Measurements from ENCODE around the gene FCRL1.

FCRL1 gene

DNA sequence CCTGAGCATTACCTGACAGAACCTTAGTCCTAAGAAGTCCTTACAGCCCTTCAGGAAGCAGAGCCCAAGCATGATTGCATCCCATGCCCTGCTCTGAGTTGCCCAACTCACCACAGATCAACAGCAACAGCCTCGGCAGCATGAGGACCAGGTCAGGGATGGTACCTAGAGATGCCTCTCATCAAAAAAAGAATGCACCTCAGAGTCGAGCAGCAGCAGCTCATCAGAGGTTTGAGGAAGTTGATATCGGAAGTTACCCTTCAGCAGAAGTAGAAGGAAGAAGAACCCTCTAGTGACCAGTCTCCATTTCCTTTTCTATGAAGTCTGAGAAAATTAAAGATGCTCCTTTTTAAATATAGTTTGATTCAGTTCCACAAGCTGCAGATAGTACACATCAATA, at the start of gene FCRL1:
FCRL1 (minus strand) TSS at position 225 of the 400 bp plus-strand sequence; CDS start at position 142, 83 bp downstream.
- H3K36me3 ChIP-seq (ENCODE audit: control insufficient read depth, insufficient read depth, low read length, severe bottlenecking) = no peaks in the 10 kb centered on the region
- no peak for DNase-seq (ENCODE audit: low read depth)

GRCh38 chr1:157868654-157869053, 48.7 kb upstream of the FCRL1 start:
- Histone ChIP-seq H3K27me3 (replicated peaks; ENCODE audit: control insufficient read depth, insufficient read depth, low read length) (peaks cover 30% of the 10 kb centered on the region), H3K4me1 (ENCODE audit: control insufficient read depth, insufficient read depth, low read length) (no peaks in the 10 kb centered on the region)

More for the DNA sequence above, at the start of gene FCRL1:
- no peaks in the 10 kb centered on the region for H3K4me1 ChIP-seq (ENCODE audit: control insufficient read depth, insufficient read depth, low read length)
- H3K4me3 ChIP-seq (ENCODE audit: low read length) = no peak within 1 kb of the TSS
- no peak within 1 kb of the TSS for H3K9ac ChIP-seq (ENCODE audit: low read length)
- H3K9me3 ChIP-seq (ENCODE audit: control insufficient read depth, low read length) = no peaks in the 10 kb centered on the region
- no peaks in the 10 kb centered on the region for H3K27me3 ChIP-seq (replicated peaks; ENCODE audit: control insufficient read depth, insufficient read depth, low read length)

DNA sequence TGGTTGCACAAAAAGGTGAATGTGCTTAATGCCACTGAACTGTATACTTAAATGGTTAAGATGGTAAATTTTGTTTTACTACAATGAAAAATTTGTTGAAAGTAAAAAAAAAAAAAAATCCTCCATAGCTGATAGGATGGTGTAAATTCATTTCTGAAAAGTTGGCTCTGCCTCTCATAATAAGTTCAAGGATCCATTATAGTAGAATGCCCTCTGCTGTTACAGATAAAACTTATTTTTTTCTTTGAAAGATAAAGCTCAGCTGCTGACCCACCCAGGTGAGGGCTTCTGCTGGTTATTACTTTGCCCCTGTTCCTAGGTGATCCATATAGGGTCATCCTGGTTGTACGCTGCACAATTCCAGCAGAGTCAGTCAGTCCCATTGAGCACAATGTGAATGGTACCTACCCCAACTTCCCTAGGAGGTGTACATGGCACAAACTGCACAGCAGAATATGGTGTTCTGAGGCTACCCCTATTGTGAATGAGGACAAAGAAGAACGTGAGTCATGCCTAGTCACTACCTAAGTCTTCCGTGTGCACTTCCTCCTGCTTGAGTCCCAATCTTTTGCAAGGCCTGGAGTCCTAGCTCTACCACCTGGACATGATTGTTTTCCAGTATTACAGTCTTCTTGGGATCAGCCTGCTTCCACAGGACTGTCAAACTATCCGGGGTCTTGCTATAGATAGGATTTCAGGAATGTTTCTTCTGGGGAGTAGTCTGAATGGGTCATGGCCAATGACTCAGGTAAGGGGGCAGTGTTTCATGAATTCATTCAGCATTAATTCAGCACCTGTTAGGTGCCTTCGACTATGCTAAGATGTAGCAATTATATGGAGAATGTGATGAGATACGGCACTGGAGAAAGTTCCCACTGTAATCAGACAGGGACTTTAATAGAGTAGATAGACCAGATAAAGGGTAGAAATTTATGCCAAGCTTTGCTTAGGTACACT, 42.5 kb upstream of the FCRL1 start:
- no peaks in the 10 kb centered on the region for H3K36me3 ChIP-seq (ENCODE audit: control insufficient read depth, insufficient read depth, low read length, severe bottlenecking)
- H3K9ac ChIP-seq (ENCODE audit: low read length) = no peak overlapping the region
- DNase-seq (ENCODE audit: low read depth) = no peak
- H3K27me3 ChIP-seq (replicated peaks; ENCODE audit: control insufficient read depth, insufficient read depth, low read length) = peaks cover 15% of the 10 kb centered on the region
- no peaks in the 10 kb centered on the region for H3K4me1 ChIP-seq (ENCODE audit: control insufficient read depth, insufficient read depth, low read length)
- no peaks in the 10 kb centered on the region for H3K9me3 ChIP-seq (ENCODE audit: control insufficient read depth, low read length)
- no peak overlapping the region for H3K4me3 ChIP-seq (ENCODE audit: low read length)

More at GRCh38 chr1:157868654-157869053, 48.7 kb upstream of the FCRL1 start:
- no peak for DNase-seq (ENCODE audit: low read depth)
- H3K9ac ChIP-seq (ENCODE audit: low read length) = no peak overlapping the region
- no peak overlapping the region for H3K4me3 ChIP-seq (ENCODE audit: low read length)
- no peaks in the 10 kb centered on the region for H3K9me3 ChIP-seq (ENCODE audit: control insufficient read depth, low read length)
- H3K36me3 ChIP-seq (ENCODE audit: control insufficient read depth, insufficient read depth, low read length, severe bottlenecking) = no peaks in the 10 kb centered on the region

DNA sequence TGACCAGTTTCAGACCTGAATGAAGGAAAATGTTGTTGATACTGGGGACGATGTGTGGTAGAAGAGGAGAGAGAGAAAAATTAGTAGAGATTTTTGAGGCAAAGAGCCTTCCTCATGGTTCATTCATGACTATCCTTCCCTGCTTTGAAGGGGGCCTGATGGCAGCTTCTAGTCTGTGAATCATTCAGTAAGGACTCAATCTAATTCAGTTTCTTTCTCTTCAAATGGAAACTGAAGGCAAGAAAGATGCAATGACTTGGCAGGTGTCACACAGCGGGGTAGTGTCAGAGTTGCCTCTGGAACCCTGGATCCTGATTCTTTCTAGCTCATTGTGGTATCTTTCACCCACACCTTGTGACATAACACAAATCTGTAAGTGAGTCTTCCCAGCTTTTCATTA, 36.6 kb upstream of the FCRL1 start:
- no peak for DNase-seq (ENCODE audit: low read depth)
- Histone ChIP-seq H3K27me3 (replicated peaks; ENCODE audit: control insufficient read depth, insufficient read depth, low read length) (peaks cover 4% of the 10 kb centered on the region), H3K9ac (ENCODE audit: low read length) (no peak overlapping the region), H3K9me3 (ENCODE audit: control insufficient read depth, low read length) (no peaks in the 10 kb centered on the region), H3K4me3 (ENCODE audit: low read length) (no peak overlapping the region), H3K4me1 (ENCODE audit: control insufficient read depth, insufficient read depth, low read length) (no peaks in the 10 kb centered on the region), H3K36me3 (ENCODE audit: control insufficient read depth, insufficient read depth, low read length, severe bottlenecking) (no peaks in the 10 kb centered on the region)

- no peak overlapping the region for H3K4me3 ChIP-seq (ENCODE audit: low read length)
- DNase-seq (ENCODE audit: low read depth) = no peak
- H3K9me3 ChIP-seq (ENCODE audit: control insufficient read depth, low read length) = no peaks in the 10 kb centered on the region
- H3K36me3 ChIP-seq (ENCODE audit: control insufficient read depth, insufficient read depth, low read length, severe bottlenecking) = no peaks in the 10 kb centered on the region
- peaks cover 4% of the 10 kb centered on the region for H3K27me3 ChIP-seq (replicated peaks; ENCODE audit: control insufficient read depth, insufficient read depth, low read length)
- no peaks in the 10 kb centered on the region for H3K4me1 ChIP-seq (ENCODE audit: control insufficient read depth, insufficient read depth, low read length)
- no peak overlapping the region for H3K9ac ChIP-seq (ENCODE audit: low read length)
Measured at GRCh38 chr1:157852476-157852875, 32.6 kb upstream of the FCRL1 start.

DNA sequence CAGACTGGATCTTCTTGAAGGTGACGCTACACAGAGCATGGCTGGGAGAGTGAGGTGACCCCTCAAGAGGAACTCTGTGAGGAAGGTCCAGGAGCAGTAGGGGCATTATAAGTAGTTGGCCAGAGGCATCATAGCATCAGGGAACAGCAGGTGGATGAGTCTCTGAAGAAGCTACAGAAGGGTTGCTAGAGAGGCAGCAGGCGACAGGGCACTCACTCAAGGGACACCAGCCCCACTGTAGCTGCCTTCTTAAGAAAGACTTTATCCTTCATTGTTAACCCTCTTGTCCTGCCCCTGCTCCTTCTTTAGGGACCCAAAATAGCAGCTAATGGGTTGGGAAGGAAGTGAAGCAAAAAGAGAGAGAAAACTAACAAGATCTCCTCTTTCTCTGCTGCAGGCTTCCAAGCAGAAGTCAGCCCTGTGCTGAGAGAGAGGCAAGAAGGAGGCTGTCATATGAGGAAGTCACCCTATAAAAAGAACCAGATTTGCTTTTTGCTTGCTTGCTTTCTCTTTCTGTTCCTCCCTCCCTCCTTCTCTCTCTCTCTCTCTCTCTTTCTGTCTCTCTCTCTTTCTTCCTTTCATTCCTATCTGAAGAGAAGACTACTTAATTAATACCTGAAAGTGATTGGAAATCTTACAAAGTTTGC, 29.4 kb upstream of the FCRL1 start:
- no peak overlapping the region for H3K9ac ChIP-seq (ENCODE audit: low read length)
- no peak overlapping the region for H3K4me3 ChIP-seq (ENCODE audit: low read length)
- DNase-seq (ENCODE audit: low read depth) = no peak
- H3K36me3 ChIP-seq (ENCODE audit: control insufficient read depth, insufficient read depth, low read length, severe bottlenecking) = no peaks in the 10 kb centered on the region
- no peaks in the 10 kb centered on the region for H3K9me3 ChIP-seq (ENCODE audit: control insufficient read depth, low read length)
- no peaks in the 10 kb centered on the region for H3K27me3 ChIP-seq (replicated peaks; ENCODE audit: control insufficient read depth, insufficient read depth, low read length)
- H3K4me1 ChIP-seq (ENCODE audit: control insufficient read depth, insufficient read depth, low read length) = no peaks in the 10 kb centered on the region

DNA sequence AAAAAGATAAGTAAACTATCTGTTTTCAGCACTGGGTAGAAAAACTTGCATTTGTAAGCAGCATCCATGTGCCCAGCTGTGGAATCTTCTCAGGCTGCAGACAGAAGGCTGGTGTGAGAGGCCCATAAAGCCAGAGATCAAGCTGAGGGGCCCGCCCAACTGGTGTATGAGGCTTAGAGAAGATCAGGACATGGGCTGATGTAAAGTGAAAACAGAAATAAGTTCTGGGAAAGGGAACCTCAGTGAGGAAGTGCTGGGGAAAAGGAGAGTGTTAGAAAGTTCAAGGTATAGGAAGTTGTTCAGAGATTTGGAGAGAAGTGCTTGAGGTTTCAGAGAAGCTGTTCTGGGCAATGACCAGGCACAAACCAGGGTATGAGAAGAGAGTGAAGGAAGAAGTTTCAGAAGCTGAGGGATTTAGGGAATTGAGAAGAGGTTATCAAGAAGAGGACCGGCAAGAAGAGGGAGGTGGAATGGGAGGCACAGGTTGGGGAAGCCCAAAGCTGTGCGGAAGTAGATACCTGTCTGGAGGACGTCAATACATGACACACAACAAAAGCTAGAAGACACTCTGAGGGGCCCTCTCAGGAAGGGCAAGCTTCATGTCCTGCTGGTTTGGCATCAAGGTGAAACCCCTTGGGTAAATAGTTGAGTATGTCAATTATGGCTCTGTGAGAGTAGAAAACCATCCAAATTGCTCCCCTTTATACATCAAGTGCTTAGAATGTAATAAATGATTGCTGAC, 24.3 kb upstream of the FCRL1 start:
- Histone ChIP-seq H3K36me3 (ENCODE audit: control insufficient read depth, insufficient read depth, low read length, severe bottlenecking) (no peaks in the 10 kb centered on the region), H3K9me3 (ENCODE audit: control insufficient read depth, low read length) (no peaks in the 10 kb centered on the region), H3K4me3 (ENCODE audit: low read length) (no peak overlapping the region), H3K9ac (ENCODE audit: low read length) (no peak overlapping the region), H3K27me3 (replicated peaks; ENCODE audit: control insufficient read depth, insufficient read depth, low read length) (no peaks in the 10 kb centered on the region), H3K4me1 (ENCODE audit: control insufficient read depth, insufficient read depth, low read length) (no peaks in the 10 kb centered on the region)
- DNase-seq (ENCODE audit: low read depth) = no peak

DNA sequence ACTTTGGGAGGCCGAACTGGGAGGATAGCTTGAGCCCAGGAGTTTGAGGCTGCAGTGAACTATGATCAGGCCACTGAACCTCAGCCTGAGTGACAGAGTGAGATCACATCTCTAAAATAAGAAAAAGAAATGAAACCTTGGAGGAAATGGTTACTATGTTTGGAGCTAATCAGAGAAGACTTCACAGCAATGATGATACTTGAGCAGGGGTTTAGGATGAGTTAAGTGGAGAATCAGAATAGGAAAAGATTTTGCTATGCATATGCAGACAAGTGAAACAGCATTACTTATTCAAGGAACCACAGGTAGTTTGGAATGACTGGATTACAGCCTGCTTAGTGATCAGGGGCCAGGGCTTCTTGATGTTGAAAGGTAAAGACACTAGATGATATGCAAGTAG, 23.0 kb upstream of the FCRL1 start:
- Histone ChIP-seq H3K4me1 (ENCODE audit: control insufficient read depth, insufficient read depth, low read length) (no peaks in the 10 kb centered on the region), H3K4me3 (ENCODE audit: low read length) (no peak overlapping the region), H3K9ac (ENCODE audit: low read length) (no peak overlapping the region), H3K9me3 (ENCODE audit: control insufficient read depth, low read length) (no peaks in the 10 kb centered on the region), H3K36me3 (ENCODE audit: control insufficient read depth, insufficient read depth, low read length, severe bottlenecking) (no peaks in the 10 kb centered on the region), H3K27me3 (replicated peaks; ENCODE audit: control insufficient read depth, insufficient read depth, low read length) (no peaks in the 10 kb centered on the region)
- no peak for DNase-seq (ENCODE audit: low read depth)

GRCh38 chr1:157841708-157842107, 21.8 kb upstream of the FCRL1 start, which contains the start of gene CD5L:
Gene CD5L (minus strand): TSS chr1:157841808. CDS start chr1:157841701, 107 bp downstream.
- no peaks in the 10 kb centered on the region for H3K36me3 ChIP-seq (ENCODE audit: control insufficient read depth, insufficient read depth, low read length, severe bottlenecking)
- H3K9me3 ChIP-seq (ENCODE audit: control insufficient read depth, low read length) = no peaks in the 10 kb centered on the region
- H3K9ac ChIP-seq (ENCODE audit: low read length) = no peak within 1 kb of the TSS
- no peak for DNase-seq (ENCODE audit: low read depth)
- no peaks in the 10 kb centered on the region for H3K27me3 ChIP-seq (replicated peaks; ENCODE audit: control insufficient read depth, insufficient read depth, low read length)
- H3K4me1 ChIP-seq (ENCODE audit: control insufficient read depth, insufficient read depth, low read length) = no peaks in the 10 kb centered on the region
- no peak within 1 kb of the TSS for H3K4me3 ChIP-seq (ENCODE audit: low read length)

- no peak for DNase-seq (ENCODE audit: low read depth)
- H3K4me3 ChIP-seq (ENCODE audit: low read length) = no peak overlapping the region
- no peaks in the 10 kb centered on the region for H3K4me1 ChIP-seq (ENCODE audit: control insufficient read depth, insufficient read depth, low read length)
- no peak overlapping the region for H3K9ac ChIP-seq (ENCODE audit: low read length)
- no peaks in the 10 kb centered on the region for H3K36me3 ChIP-seq (ENCODE audit: control insufficient read depth, insufficient read depth, low read length, severe bottlenecking)
- no peaks in the 10 kb centered on the region for H3K9me3 ChIP-seq (ENCODE audit: control insufficient read depth, low read length)
- no peaks in the 10 kb centered on the region for H3K27me3 ChIP-seq (replicated peaks; ENCODE audit: control insufficient read depth, insufficient read depth, low read length)
Measured at GRCh38 chr1:157838966-157839365, 19.0 kb upstream of the FCRL1 start.

GRCh38 chr1:157834430-157834829, 14.5 kb upstream of the FCRL1 start:
- no peaks in the 10 kb centered on the region for H3K27me3 ChIP-seq (replicated peaks; ENCODE audit: control insufficient read depth, insufficient read depth, low read length)
- H3K4me1 ChIP-seq (ENCODE audit: control insufficient read depth, insufficient read depth, low read length) = no peaks in the 10 kb centered on the region
- H3K9ac ChIP-seq (ENCODE audit: low read length) = no peak overlapping the region
- DNase-seq (ENCODE audit: low read depth) = no peak
- H3K36me3 ChIP-seq (ENCODE audit: control insufficient read depth, insufficient read depth, low read length, severe bottlenecking) = no peaks in the 10 kb centered on the region
- H3K9me3 ChIP-seq (ENCODE audit: control insufficient read depth, low read length) = no peaks in the 10 kb centered on the region
- no peak overlapping the region for H3K4me3 ChIP-seq (ENCODE audit: low read length)

All from adipocyte (in vitro differentiated cells).